Measurements from ENCODE around the gene OGFR.

Gene OGFR

GRCh38 chr20:62797671-62798532, 6.7 kb upstream of the OGFR start:
- H3K4me3 ChIP-seq (ENCODE audit: low read depth, low read length): peak overlapping the region; percentile 56
- DNase-seq (ENCODE audit: low read depth): no peak

- DNase-seq (ENCODE audit: low read depth): no peak
- no peak overlapping the region for H3K4me3 ChIP-seq (ENCODE audit: low read depth, low read length)
Measured at GRCh38 chr20:62799036-62799435, 5.6 kb upstream of the OGFR start.

- DNase-seq (ENCODE audit: low read depth): no peak
- H3K4me3 ChIP-seq (ENCODE audit: low read depth, low read length): no peak overlapping the region
Measured at GRCh38 chr20:62799459-62799858, 5.2 kb upstream of the OGFR start.

- no peak overlapping the region for H3K4me3 ChIP-seq (ENCODE audit: low read depth, low read length)
- no peak for DNase-seq (ENCODE audit: low read depth)
Measured at GRCh38 chr20:62799873-62800272, 4.8 kb upstream of the OGFR start.

- H3K4me3 ChIP-seq (ENCODE audit: low read depth, low read length): no peak overlapping the region
- DNase-seq (ENCODE audit: low read depth): no peak
Measured at GRCh38 chr20:62800314-62801259, 4.0 kb upstream of the OGFR start.

GRCh38 chr20:62801284-62802010, 3.2 kb upstream of the OGFR start:
- DNase-seq (ENCODE audit: low read depth): no peak
- H3K4me3 ChIP-seq (ENCODE audit: low read depth, low read length): no peak overlapping the region

- DNase-seq (ENCODE audit: low read depth): no peak
- no peak overlapping the region for H3K4me3 ChIP-seq (ENCODE audit: low read depth, low read length)
Measured at GRCh38 chr20:62802026-62802712, 2.5 kb upstream of the OGFR start.

GRCh38 chr20:62804021-62804626, 511 bp upstream of the OGFR start:
- DNase-seq (ENCODE audit: low read depth): no peak
- peak overlapping the region; percentile 76 for H3K4me3 ChIP-seq (ENCODE audit: low read depth, low read length)

- DNase-seq (ENCODE audit: low read depth): no peak
- peak overlapping the region; percentile 76 for H3K4me3 ChIP-seq (ENCODE audit: low read depth, low read length)
Measured at GRCh38 chr20:62805155-62805710, 598 bp downstream of the OGFR start.

GRCh38 chr20:62805711-62806382, 1.2 kb downstream of the OGFR start:
- peak overlapping the region; percentile 76 for H3K4me3 ChIP-seq (ENCODE audit: low read depth, low read length)
- DNase-seq (ENCODE audit: low read depth): no peak

GRCh38 chr20:62806383-62807050, 1.9 kb downstream of the OGFR start:
- peak overlapping the region; percentile 76 for H3K4me3 ChIP-seq (ENCODE audit: low read depth, low read length)

GRCh38 chr20:62807444-62808210, 3.0 kb downstream of the OGFR start:
- no peak for DNase-seq (ENCODE audit: low read depth)
- H3K4me3 ChIP-seq (ENCODE audit: low read depth, low read length): no peak overlapping the region

More at GRCh38 chr20:62806383-62807050, 1.9 kb downstream of the OGFR start:
- DNase-seq (ENCODE audit: low read depth): no peak

- DNase-seq (ENCODE audit: low read depth): no peak
- no peak overlapping the region for H3K4me3 ChIP-seq (ENCODE audit: low read depth, low read length)
Measured at GRCh38 chr20:62808211-62808865, 3.7 kb downstream of the OGFR start.

- DNase-seq (ENCODE audit: low read depth): no peak
- H3K4me3 ChIP-seq (ENCODE audit: low read depth, low read length): no peak overlapping the region
Measured at GRCh38 chr20:62809530-62810428, 5.1 kb downstream of the OGFR start.

- no peak for DNase-seq (ENCODE audit: low read depth)
- H3K4me3 ChIP-seq (ENCODE audit: low read depth, low read length): no peak overlapping the region
Measured at GRCh38 chr20:62811320-62811719, 6.7 kb downstream of the OGFR start.

Data from skeletal muscle cell (primary cell).